Calu3 (cell line): ENCODE measurements around the gene PIK3C2B. TPM values are rescaled to one million over a fixed set of nuclear protein-coding genes. Genes with fewer than 3 reads are reported as not detected.
A peak's percentile ranks its signal among the peaks of the same experiment; 100 is the strongest.

ENCODE experiments used
- BruUV-seq: library from RNA; stranded (reverse); fragments of 400-500 nt; replicated peaks from 2 replicates; lab custom pipeline; 2021; lab: Mats Ljungman, UMichigan
- CTCF ChIA-PET: fragments of 300-600 bp; sonication (Branson Sonifier 250); formaldehyde crosslinking; loops from one replicate; lab custom pipeline; 2022; ENCODE audit warnings: antibody characterized with exemption; lab: Charles Lee
- DNase-seq: peaks from one replicate; pipeline ENCODE4 v3.0.0; 2022
- H3K27ac Mint-ChIP-seq: one replicate; pipeline ENCODE4 v1.8.0; 2022; ENCODE audit warnings: mixed read lengths; ENCODE audit not compliant: unreplicated experiment
- H3K27me3 Mint-ChIP-seq: one replicate; pipeline ENCODE4 v1.8.0; 2022; ENCODE audit warnings: mixed read lengths; ENCODE audit not compliant: unreplicated experiment
- H3K36me3 Mint-ChIP-seq: one replicate; pipeline ENCODE4 v1.8.0; 2022; ENCODE audit warnings: mild to moderate bottlenecking, moderate library complexity, mixed read lengths; ENCODE audit not compliant: insufficient read depth, unreplicated experiment
- H3K4me1 Mint-ChIP-seq: one replicate; pipeline ENCODE4 v1.8.0; 2022; ENCODE audit warnings: mild to moderate bottlenecking, low read depth, mixed read lengths; ENCODE audit not compliant: unreplicated experiment
- H3K4me3 Mint-ChIP-seq: one replicate; pipeline ENCODE4 v1.8.0; 2022; ENCODE audit warnings: mild to moderate bottlenecking, low read depth, moderate library complexity, mixed read lengths; ENCODE audit not compliant: unreplicated experiment
- H3K9me3 Mint-ChIP-seq: one replicate; pipeline ENCODE4 v1.8.0; 2022; ENCODE audit warnings: low read depth, mixed read lengths; ENCODE audit not compliant: unreplicated experiment
- intact Hi-C: fragments of 100-400 bp; cut with micrococcal nuclease; formaldehyde crosslinking; loops from one replicate; pipeline ENCODE4 v1.10.0; 2022; ENCODE audit not compliant: unreplicated experiment
- total RNA-seq: library from RNA; stranded (reverse); gene quantifications from 2 replicates; pipeline ENCODE4 v1.2.3, GENCODE V29; 2022
- TF ChIP-seq, protein P1 (sequence below): fragments of 200-600 bp; IDR thresholded peaks from one replicate; pipeline ENCODE4 v1.8.0; 2022; ENCODE audit warnings: antibody characterized with exemption; ENCODE audit not compliant: unreplicated experiment

Gene PIK3C2B
- total RNA-seq, 1 experiment from 2014 or later, result 24.4 TPM

DNA sequence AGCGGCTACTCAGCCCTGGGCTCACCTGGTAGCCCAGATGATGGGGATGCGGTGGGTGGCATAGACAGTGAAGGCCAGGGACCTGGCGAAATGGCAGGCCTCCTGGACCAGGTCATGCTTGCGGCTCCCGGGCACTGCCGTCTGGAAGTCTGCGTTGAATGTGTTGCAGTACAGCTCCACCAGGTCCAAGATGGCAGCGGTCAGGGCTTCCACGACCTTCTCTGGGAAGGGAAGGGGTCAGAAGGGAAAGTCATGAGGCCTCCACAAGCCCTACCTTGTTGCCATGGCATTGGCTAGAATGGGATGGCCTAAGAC, 38.8 kb downstream of the PIK3C2B start:
- TF ChIP-seq, protein P1, sequence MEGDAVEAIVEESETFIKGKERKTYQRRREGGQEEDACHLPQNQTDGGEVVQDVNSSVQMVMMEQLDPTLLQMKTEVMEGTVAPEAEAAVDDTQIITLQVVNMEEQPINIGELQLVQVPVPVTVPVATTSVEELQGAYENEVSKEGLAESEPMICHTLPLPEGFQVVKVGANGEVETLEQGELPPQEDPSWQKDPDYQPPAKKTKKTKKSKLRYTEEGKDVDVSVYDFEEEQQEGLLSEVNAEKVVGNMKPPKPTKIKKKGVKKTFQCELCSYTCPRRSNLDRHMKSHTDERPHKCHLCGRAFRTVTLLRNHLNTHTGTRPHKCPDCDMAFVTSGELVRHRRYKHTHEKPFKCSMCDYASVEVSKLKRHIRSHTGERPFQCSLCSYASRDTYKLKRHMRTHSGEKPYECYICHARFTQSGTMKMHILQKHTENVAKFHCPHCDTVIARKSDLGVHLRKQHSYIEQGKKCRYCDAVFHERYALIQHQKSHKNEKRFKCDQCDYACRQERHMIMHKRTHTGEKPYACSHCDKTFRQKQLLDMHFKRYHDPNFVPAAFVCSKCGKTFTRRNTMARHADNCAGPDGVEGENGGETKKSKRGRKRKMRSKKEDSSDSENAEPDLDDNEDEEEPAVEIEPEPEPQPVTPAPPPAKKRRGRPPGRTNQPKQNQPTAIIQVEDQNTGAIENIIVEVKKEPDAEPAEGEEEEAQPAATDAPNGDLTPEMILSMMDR, result no peak
- no peak for DNase-seq
- H3K9me3 Mint-ChIP-seq, result no peaks in the 10 kb centered on the region
- no peaks in the 10 kb centered on the region for H3K27me3 Mint-ChIP-seq
- no peak overlapping the region for H3K27ac Mint-ChIP-seq
- H3K4me3 Mint-ChIP-seq, result no peak overlapping the region
- intact Hi-C loops, result no loop called here
- no TSS peak for BruUV-seq
- H3K36me3 Mint-ChIP-seq, result peaks cover 11% of the 10 kb centered on the region
- H3K4me1 Mint-ChIP-seq, result peaks cover 22% of the 10 kb centered on the region
- CTCF ChIA-PET, result no interaction called here

DNA sequence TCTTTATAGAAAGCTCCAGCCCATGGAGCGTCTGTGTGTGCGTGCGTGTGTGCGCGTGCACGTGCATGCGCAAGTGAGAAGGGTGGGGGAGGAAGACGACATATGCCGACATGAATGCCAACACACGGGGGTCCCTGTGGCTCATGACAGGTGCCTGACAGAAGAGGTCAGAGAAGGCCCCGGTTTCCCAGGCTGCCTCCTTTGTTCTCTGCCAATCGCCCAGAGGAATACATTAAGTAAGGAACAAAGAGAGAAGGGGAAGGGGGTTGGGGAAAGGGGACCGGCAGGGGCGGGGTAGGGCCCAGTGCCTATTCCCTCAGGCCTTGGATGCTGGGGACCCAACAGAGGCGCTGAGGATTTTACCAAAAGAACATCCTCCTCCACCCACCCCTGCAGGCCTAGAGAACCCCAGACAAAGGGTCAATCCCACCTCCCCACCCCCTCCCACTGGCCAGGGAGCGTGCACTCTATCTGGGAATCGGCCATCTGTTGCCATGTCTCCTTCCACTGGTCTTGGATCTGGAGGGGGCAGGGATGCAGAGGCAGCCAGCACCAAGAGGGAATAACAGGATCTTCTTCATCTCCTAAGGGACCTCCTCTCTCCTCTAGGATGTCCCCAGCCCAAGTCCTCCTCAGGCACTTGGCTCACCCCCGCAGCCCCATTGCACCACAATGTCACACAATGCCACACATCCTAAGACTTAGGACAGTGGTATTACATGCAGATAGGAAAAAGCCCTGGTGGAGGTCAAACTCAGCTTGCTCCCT, 39.4 kb downstream of the PIK3C2B start:
- peaks cover 15% of the 10 kb centered on the region for H3K36me3 Mint-ChIP-seq
- BruUV-seq, result no TSS peak
- H3K27ac Mint-ChIP-seq, result no peak overlapping the region
- no peak overlapping the region for H3K4me3 Mint-ChIP-seq
- DNase-seq, result no peak
- TF ChIP-seq, protein P1, result no peak
- CTCF ChIA-PET, result no interaction called here
- intact Hi-C loops, result no loop called here
- no peaks in the 10 kb centered on the region for H3K27me3 Mint-ChIP-seq
- peaks cover 28% of the 10 kb centered on the region for H3K4me1 Mint-ChIP-seq
- no peaks in the 10 kb centered on the region for H3K9me3 Mint-ChIP-seq

DNA sequence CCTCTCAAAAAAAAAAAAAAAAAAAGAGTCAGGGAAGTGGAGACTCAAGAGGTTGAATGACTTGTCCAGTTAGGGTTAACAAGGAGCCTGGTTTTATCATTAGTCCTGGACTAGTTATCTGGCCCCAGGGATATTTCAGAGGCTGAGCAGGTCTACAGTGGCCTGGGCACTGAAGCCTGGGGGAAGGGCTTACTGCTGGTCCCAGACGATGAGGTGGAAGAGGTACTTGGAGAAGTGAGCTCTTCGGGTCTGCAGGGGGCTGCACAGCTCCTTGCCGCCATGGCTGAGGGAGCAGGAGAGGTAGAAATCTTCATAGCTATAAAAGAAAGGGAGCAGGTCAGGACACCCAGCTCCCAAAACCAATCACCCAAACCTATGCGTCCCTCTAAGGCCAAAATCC, 40.1 kb downstream of the PIK3C2B start:
- CTCF ChIA-PET, result interaction anchor here (1.4 kb wide), 1 partner anchor 23 kb away, joined by 5 read pairs; no protein-coding TSS in a partner anchor
- TF ChIP-seq, protein P1, result no peak
- peaks cover 36% of the 10 kb centered on the region for H3K4me1 Mint-ChIP-seq
- H3K36me3 Mint-ChIP-seq, result peaks cover 20% of the 10 kb centered on the region
- BruUV-seq, result no TSS peak
- H3K27me3 Mint-ChIP-seq, result no peaks in the 10 kb centered on the region
- no peaks in the 10 kb centered on the region for H3K9me3 Mint-ChIP-seq
- no peak overlapping the region for H3K4me3 Mint-ChIP-seq
- no peak for DNase-seq
- intact Hi-C loops, result no loop called here
- H3K27ac Mint-ChIP-seq, result no peak overlapping the region

DNA sequence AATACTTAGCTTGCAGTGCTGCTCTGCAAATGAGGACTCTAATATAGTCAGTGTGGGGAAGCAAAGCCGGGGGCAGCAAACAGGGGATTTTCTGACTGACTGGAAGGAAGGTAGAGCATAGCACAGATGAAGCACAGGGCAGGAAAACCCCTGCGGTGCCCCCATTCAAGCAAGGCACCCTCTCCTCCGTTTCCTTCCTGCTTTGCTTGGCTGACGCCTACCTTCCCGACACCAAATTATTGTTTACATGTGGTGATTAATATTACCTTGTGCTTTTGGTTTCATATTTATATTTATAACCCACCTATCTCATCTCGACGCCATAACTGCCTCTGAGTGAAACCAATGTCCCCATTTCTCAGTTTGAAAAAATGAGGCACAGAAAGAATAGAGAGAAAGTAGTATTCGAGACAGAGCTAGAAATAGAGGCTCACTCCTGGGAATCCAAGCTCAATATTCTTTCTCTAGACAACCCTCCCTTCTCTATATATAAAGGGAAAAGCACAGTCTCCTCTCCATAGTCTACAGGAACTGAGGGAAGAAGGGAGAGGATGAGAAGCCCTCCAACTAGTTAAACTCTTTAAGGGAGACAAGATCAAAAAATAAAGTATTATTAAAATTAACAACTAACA, 41.3 kb downstream of the PIK3C2B start:
- H3K9me3 Mint-ChIP-seq, result no peaks in the 10 kb centered on the region
- no peaks in the 10 kb centered on the region for H3K27me3 Mint-ChIP-seq
- BruUV-seq, result no TSS peak
- CTCF ChIA-PET, result interaction anchor here (1.2 to 1.4 kb wide), 2 partner anchors 22 to 50 kb away, joined by 4 to 5 read pairs; no protein-coding TSS in a partner anchor
- DNase-seq, result no peak
- TF ChIP-seq, protein P1, result no peak
- intact Hi-C loops, result no loop called here
- peaks cover 24% of the 10 kb centered on the region for H3K36me3 Mint-ChIP-seq
- H3K27ac Mint-ChIP-seq, result peak overlapping the region; percentile 31
- H3K4me3 Mint-ChIP-seq, result no peak overlapping the region
- H3K4me1 Mint-ChIP-seq, result peaks cover 47% of the 10 kb centered on the region
